Measurements from ENCODE around the gene DAPK1. TPM values are rescaled to one million over a fixed set of nuclear protein-coding genes. Genes with fewer than 3 reads are reported as not detected.

Gene DAPK1
- polyA plus RNA-seq, 1 experiment = 0.12 TPM

DNA sequence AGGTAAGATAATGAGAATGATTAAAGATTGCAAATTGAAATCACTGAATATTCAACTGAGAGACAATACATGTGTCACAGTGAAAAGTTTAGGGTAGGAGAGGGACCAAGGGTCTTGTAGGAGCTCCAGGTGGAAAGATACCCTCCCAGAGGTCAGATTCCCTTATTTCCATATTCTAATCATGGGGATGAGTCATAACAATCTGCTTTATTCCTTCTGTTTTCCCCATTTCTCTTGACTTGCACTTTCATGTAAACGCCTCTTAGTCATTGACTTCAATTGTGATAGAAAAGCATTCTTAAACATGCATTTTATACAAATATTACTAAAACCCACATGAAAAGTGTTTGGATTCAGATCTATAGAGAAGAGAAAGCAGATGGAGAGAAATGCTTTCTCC lies 147.0 kb downstream of the DAPK1 start:
- TF ChIP-seq CTCF (IDR thresholded peaks at IDR 0.05; ENCODE audit: low read depth, low read length) = no peak
- Histone ChIP-seq H3K4me3 (ENCODE audit: low read depth, low read length) (no peak overlapping the region), H3K27me3 (ENCODE audit: control insufficient read depth, insufficient read depth, low read length) (peaks cover 12% of the 10 kb centered on the region), H3K27ac (ENCODE audit: low read depth, low read length) (no peak overlapping the region), H3K9me3 (ENCODE audit: control insufficient read depth, insufficient read depth, low read length) (no peaks in the 10 kb centered on the region)
- no peak for DNase-seq (ENCODE audit: low read depth, low spot score)
- POLR2A ChIA-PET = no interaction called here
- CTCF ChIA-PET = no interaction called here

DNA sequence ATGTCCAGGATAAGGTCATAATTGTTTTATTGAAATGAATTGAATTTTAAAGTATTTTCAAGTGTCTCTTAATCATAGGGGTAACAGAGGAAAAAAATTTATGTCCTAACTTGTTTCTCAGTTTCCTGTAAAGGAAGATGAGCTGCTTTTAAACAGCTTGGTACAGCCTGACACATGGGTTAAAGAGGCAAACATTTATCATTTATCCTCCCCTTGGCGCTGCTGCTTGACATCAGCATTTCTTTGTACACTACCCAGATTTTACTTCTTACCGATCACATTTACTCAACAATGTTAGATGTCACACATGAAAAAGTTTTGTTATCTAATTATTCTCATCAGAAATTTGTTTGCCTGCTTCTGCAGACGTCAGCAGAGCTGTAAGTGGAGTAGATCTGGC lies 148.9 kb downstream of the DAPK1 start:
- no peak for DNase-seq (ENCODE audit: low read depth, low spot score)
- Histone ChIP-seq H3K27ac (ENCODE audit: low read depth, low read length) (no peak overlapping the region), H3K9me3 (ENCODE audit: control insufficient read depth, insufficient read depth, low read length) (no peaks in the 10 kb centered on the region), H3K4me3 (ENCODE audit: low read depth, low read length) (no peak overlapping the region), H3K27me3 (ENCODE audit: control insufficient read depth, insufficient read depth, low read length) (peaks cover 9% of the 10 kb centered on the region)
- ChIA-PET POLR2A (interaction anchor here (0.6 kb wide), 1 partner anchor 549 kb away, joined by 5 read pairs; no protein-coding TSS in a partner anchor), CTCF (no interaction called here)
- TF ChIP-seq CTCF (IDR thresholded peaks at IDR 0.05; ENCODE audit: low read depth, low read length) = no peak

DNA sequence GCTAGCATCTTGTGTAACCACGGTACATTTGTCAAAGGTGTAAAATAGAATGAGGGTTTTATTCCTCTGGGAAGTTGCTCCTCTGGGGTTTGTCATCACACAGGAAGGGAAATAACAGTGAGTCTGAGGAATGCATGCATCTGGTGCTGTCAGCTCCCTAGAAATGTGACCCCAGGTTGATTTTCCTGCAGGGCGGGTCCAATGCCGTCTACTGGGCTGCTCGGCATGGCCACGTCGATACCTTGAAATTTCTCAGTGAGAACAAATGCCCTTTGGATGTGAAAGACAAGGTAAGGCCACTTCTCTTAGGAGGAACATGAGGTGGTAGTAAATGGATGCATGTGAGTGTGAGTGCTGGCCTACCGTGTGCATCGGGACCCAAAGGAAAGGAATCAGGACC lies 149.4 kb downstream of the DAPK1 start:
- no peak for TF ChIP-seq CTCF (IDR thresholded peaks at IDR 0.05; ENCODE audit: low read depth, low read length)
- ChIA-PET POLR2A (no interaction called here), CTCF (no interaction called here)
- Histone ChIP-seq H3K9me3 (ENCODE audit: control insufficient read depth, insufficient read depth, low read length) (no peaks in the 10 kb centered on the region), H3K27ac (ENCODE audit: low read depth, low read length) (no peak overlapping the region), H3K27me3 (ENCODE audit: control insufficient read depth, insufficient read depth, low read length) (peaks cover 9% of the 10 kb centered on the region), H3K4me3 (ENCODE audit: low read depth, low read length) (no peak overlapping the region)
- no peak for DNase-seq (ENCODE audit: low read depth, low spot score)

- H3K9me3 ChIP-seq (ENCODE audit: control insufficient read depth, insufficient read depth, low read length) = no peaks in the 10 kb centered on the region
- H3K27me3 ChIP-seq (ENCODE audit: control insufficient read depth, insufficient read depth, low read length) = peaks cover 5% of the 10 kb centered on the region
- POLR2A ChIA-PET = no interaction called here
- H3K27ac ChIP-seq (ENCODE audit: low read depth, low read length) = no peak overlapping the region
- no peak for TF ChIP-seq CTCF (IDR thresholded peaks at IDR 0.05; ENCODE audit: low read depth, low read length)
- DNase-seq (ENCODE audit: low read depth, low spot score) = no peak
- CTCF ChIA-PET = no interaction called here
- no peak overlapping the region for H3K4me3 ChIP-seq (ENCODE audit: low read depth, low read length)
Observed at GRCh38 chr9:87648606-87649005, 150.9 kb downstream of the DAPK1 start.

DNA sequence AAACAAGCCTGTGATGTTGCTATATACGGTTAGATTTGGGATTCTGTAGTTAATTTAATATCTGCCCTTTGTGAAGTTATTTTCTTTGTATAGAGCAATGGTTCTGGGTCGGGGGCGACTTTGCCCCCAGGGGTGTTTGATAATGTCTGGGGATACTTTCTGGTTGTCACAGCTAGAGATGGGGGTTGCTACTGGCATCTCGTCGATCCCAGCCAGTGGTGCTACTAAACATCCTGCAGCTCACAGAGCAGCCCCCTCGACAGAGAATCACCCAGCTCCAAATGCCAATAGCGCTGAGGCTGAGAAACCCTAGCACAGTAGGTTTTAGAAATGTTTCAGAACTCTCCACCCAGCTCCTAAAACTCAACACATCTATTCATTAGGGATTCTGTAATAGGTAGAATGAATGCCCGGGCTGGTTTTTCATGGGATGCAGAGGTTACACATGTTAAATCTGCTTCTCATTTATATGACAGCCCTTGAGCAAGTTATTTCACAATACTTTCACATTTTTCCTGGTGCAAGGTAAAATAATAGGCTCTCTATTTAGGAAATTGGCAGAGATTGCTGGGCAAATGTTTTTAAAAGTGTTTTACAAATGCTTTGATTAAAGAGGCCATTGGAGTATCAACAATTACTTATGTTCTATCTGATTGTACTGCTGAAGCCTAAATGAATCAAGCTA lies 153.1 kb downstream of the DAPK1 start:
- no peak overlapping the region for H3K4me3 ChIP-seq (ENCODE audit: low read depth, low read length)
- H3K27ac ChIP-seq (ENCODE audit: low read depth, low read length) = no peak overlapping the region
- no peak for DNase-seq (ENCODE audit: low read depth, low spot score)
- TF ChIP-seq CTCF (IDR thresholded peaks at IDR 0.05; ENCODE audit: low read depth, low read length) = no peak
- ChIA-PET CTCF (no interaction called here), POLR2A (no interaction called here)
- no peaks in the 10 kb centered on the region for H3K9me3 ChIP-seq (ENCODE audit: control insufficient read depth, insufficient read depth, low read length)
- H3K27me3 ChIP-seq (ENCODE audit: control insufficient read depth, insufficient read depth, low read length) = peaks cover 6% of the 10 kb centered on the region

Measured in AG04450 (cell line).